HCT116 (cell line): ENCODE results near the gene NCBP2. TPM values are rescaled to one million over a fixed set of nuclear protein-coding genes. Genes with fewer than 3 reads are reported as not detected.

Experiments used
- ATAC-seq: fragments of 200-7000 bp; cut with Tn5 transposase; 2 replicates; pipeline ENCODE4 v1.9.1; 2020; ENCODE audit warnings: mild to moderate bottlenecking, moderate library complexity
- BruUV-seq: library from RNA; stranded (reverse); fragments of 400-500 nt; replicated peaks from 2 replicates; lab custom pipeline; 2021; lab: Mats Ljungman, UMichigan
- CTCF ChIA-PET: fragments of 300-600 bp; sonication (Branson Sonifier 250); formaldehyde crosslinking; loops from one replicate; lab custom pipeline; 2021; ENCODE audit warnings: antibody characterized with exemption; lab: Charles Lee
- POLR2A ChIA-PET: fragments of 300-600, 350-600 bp; sonication (Branson Sonifier 250); formaldehyde crosslinking; loops from one replicate; lab custom pipeline; 2021; ENCODE audit warnings: antibody characterized with exemption; lab: Charles Lee
- RAD21 ChIA-PET, 2 experiments: fragments of 300-600 bp; sonication (Branson Sonifier 250); formaldehyde crosslinking; loops; one replicate each; lab custom pipeline; 2023; ENCODE audit warnings: low total read pairs in 2 of 2; ENCODE audit not compliant: uncharacterized antibody in 2 of 2, unreplicated experiment in 2 of 2, low non-redundant PET in 1 of 2; lab: Charles Lee
- DNase-seq: peaks from one replicate; pipeline ENCODE4 v3.0.0-alpha.2; 2010; ENCODE audit warnings: low read depth, low spot score
- H2AFZ ChIP-seq: fragments of 200-600 bp; shearing (Covaris generic), sonication (generic); 2 replicates; pipeline ENCODE4 v1.6.1; 2017; ENCODE audit warnings: low read depth, mixed run types, mixed read lengths, antibody characterized with exemption, low read length; ENCODE audit not compliant: poor library complexity, severe bottlenecking
- H3K27ac ChIP-seq: 2 replicates; pipeline ENCODE4 v1.5.1; 2012; ENCODE audit warnings: low read depth, low read length
- H3K27me3 ChIP-seq: fragments of 200-600 bp; sonication (generic); 2 replicates; pipeline ENCODE4 v1.6.1; 2016; ENCODE audit warnings: mixed run types, low read length, mixed read lengths; ENCODE audit not compliant: insufficient read depth
- H3K36me3 ChIP-seq, 2 experiments: fragments of 200-500 bp in 1 of 2; fragments of 200-600 bp in 1 of 2; sonication (Bioruptor generic) in 1 of 2; sonication (generic) in 1 of 2; 2 replicates each; pipeline versions ENCODE4 v1.5.1 to v1.6.1; 2014 to 2016; ENCODE audit warnings: low read length in 2 of 2, inconsistent platforms in 1 of 2, mixed read lengths in 1 of 2, mixed run types in 1 of 2; ENCODE audit not compliant: insufficient read depth in 2 of 2, control insufficient read depth in 1 of 2
- H3K4me1 ChIP-seq, 2 experiments: fragments of 200-600 bp in 1 of 2; sonication (generic) in 1 of 2; 2 replicates each; pipeline versions ENCODE4 v1.5.1 to v1.6.1; 2012 to 2017; ENCODE audit warnings: low read length in 2 of 2, inconsistent platforms in 1 of 2, mild to moderate bottlenecking in 1 of 2, mixed read lengths in 1 of 2, mixed run types in 1 of 2, moderate library complexity in 1 of 2; ENCODE audit not compliant: insufficient read depth in 2 of 2, control insufficient read depth in 1 of 2
- H3K4me2 ChIP-seq: fragments of 200-600 bp; sonication (generic); 2 replicates; pipeline ENCODE4 v1.6.1; 2017; ENCODE audit warnings: mixed run types, low read length, mixed read lengths
- H3K4me3 ChIP-seq, 2 experiments: fragments of 200-600 bp in 1 of 2; sonication (generic) in 1 of 2; replicated peaks in 1 of 2; 2 replicates each; pipeline ENCODE4 v1.5.1; 2011 to 2016; ENCODE audit warnings: low read length in 2 of 2, control low read depth in 1 of 2, low read depth in 1 of 2, mild to moderate bottlenecking in 1 of 2, mixed read lengths in 1 of 2, mixed run types in 1 of 2
- H3K79me2 ChIP-seq: fragments of 200-600 bp; sonication (generic); 2 replicates; pipeline ENCODE4 v1.6.1; 2017; ENCODE audit warnings: mild to moderate bottlenecking, mixed run types, low read length, moderate library complexity, mixed read lengths; ENCODE audit not compliant: insufficient read depth
- H3K9ac ChIP-seq: fragments of 200-600 bp; sonication (generic); 2 replicates; pipeline ENCODE4 v1.6.1; 2016; ENCODE audit warnings: low read length, mixed read lengths
- H3K9me2 ChIP-seq: fragments of 200-600 bp; sonication (generic), shearing (Covaris generic); 2 replicates; pipeline ENCODE4 v1.6.1; 2017; ENCODE audit warnings: mixed run types, mild to moderate bottlenecking, moderate library complexity; ENCODE audit not compliant: insufficient read depth
- H3K9me3 ChIP-seq, 2 experiments: fragments of 200-500 bp in 1 of 2; fragments of 200-600 bp in 1 of 2; sonication (Bioruptor generic) in 1 of 2; sonication (generic) in 1 of 2; 2 replicates each; pipeline ENCODE4 v1.6.1; 2014 to 2017; ENCODE audit warnings: low read length in 2 of 2, mixed read lengths in 2 of 2, inconsistent platforms in 1 of 2, low read depth in 1 of 2, mild to moderate bottlenecking in 1 of 2, mixed run types in 1 of 2, moderate library complexity in 1 of 2; ENCODE audit not compliant: control insufficient read depth in 1 of 2, insufficient read depth in 1 of 2
- H4K20me1 ChIP-seq: fragments of 200-600 bp; sonication (generic), shearing (Covaris generic); 2 replicates; pipeline ENCODE4 v1.6.1; 2017; ENCODE audit warnings: mixed run types, mild to moderate bottlenecking, moderate library complexity; ENCODE audit not compliant: insufficient read depth
- POLR2A ChIP-seq: IDR thresholded peaks from 2 replicates; pipeline ENCODE4 v1.7.0; 2011; ENCODE audit warnings: borderline replicate concordance; ENCODE audit not compliant: insufficient read depth, insufficient read length; ENCODE audit errors: extremely low read depth
- SRF ChIP-seq: IDR thresholded peaks from 2 replicates; pipeline ENCODE4 v1.6.1; 2012; ENCODE audit warnings: low read depth
- YY1 ChIP-seq: IDR thresholded peaks from 2 replicates; pipeline ENCODE4 v1.6.1; 2011; ENCODE audit warnings: low read length, low read depth, moderate library complexity, mild to moderate bottlenecking; ENCODE audit not compliant: insufficient replicate concordance; ENCODE audit errors: extremely low read depth
- intact Hi-C: fragments of 100-400 bp; cut with micrococcal nuclease; formaldehyde crosslinking; loops from 2 replicates; pipeline ENCODE4 v1.10.0; 2022
- total RNA-seq: library from RNA; stranded (reverse); gene quantifications from one replicate; pipeline ENCODE4 v1.2.1, GENCODE V29; 2021; ENCODE audit not compliant: unreplicated experiment
- TF ChIP-seq, protein P1 (sequence below): IDR thresholded peaks from 2 replicates; pipeline ENCODE4 v1.6.1; 2012; ENCODE audit warnings: low read depth

The NCBP2 gene
- total RNA-seq, 1 experiment from 2014 or later: 82.4 TPM

DNA sequence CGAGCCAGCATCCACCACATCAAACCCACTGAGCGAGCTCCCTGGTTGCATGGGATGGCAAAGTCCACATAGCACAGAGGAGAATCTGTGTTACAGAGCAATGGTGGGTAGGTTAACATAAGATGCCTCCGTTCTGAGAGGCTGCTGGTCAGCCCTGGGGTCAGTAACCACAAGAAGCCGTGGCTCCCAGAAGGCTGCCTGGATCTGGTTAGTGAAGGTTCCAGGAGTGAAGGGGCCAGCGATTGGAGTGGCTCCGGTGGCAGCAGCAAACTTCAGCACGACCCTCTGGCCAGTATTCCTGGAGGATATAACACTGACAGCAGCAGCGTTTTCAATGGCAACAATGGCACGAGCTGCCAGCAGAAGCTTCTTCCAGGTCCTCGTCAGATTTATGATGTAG, 44.7 kb upstream of the NCBP2 start:
- no peak overlapping the region for H3K9ac ChIP-seq
- no peaks in the 10 kb centered on the region for H3K79me2 ChIP-seq
- RAD21 ChIA-PET: no interaction called here
- BruUV-seq: no TSS peak
- H3K9me2 ChIP-seq: no peaks in the 10 kb centered on the region
- H3K9me3 ChIP-seq: 0 out of 4 replicates have a peak, but pooled peaks cover 0 to 3% of the 10 kb centered on the region in 2 experiments
- TF ChIP-seq, protein P1, sequence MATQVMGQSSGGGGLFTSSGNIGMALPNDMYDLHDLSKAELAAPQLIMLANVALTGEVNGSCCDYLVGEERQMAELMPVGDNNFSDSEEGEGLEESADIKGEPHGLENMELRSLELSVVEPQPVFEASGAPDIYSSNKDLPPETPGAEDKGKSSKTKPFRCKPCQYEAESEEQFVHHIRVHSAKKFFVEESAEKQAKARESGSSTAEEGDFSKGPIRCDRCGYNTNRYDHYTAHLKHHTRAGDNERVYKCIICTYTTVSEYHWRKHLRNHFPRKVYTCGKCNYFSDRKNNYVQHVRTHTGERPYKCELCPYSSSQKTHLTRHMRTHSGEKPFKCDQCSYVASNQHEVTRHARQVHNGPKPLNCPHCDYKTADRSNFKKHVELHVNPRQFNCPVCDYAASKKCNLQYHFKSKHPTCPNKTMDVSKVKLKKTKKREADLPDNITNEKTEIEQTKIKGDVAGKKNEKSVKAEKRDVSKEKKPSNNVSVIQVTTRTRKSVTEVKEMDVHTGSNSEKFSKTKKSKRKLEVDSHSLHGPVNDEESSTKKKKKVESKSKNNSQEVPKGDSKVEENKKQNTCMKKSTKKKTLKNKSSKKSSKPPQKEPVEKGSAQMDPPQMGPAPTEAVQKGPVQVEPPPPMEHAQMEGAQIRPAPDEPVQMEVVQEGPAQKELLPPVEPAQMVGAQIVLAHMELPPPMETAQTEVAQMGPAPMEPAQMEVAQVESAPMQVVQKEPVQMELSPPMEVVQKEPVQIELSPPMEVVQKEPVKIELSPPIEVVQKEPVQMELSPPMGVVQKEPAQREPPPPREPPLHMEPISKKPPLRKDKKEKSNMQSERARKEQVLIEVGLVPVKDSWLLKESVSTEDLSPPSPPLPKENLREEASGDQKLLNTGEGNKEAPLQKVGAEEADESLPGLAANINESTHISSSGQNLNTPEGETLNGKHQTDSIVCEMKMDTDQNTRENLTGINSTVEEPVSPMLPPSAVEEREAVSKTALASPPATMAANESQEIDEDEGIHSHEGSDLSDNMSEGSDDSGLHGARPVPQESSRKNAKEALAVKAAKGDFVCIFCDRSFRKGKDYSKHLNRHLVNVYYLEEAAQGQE: no peak
- no peak for TF ChIP-seq YY1
- no peak for TF ChIP-seq SRF
- no peak for TF ChIP-seq POLR2A
- TF ChIP-seq, all 23 proteins: peak for 0
- Histone ChIP-seq H2AFZ (no peak overlapping the region), H3K4me3 (no peak overlapping the region), H3K36me3 (no peaks in the 10 kb centered on the region), H3K4me1 (peaks cover 0 to 4% of the 10 kb centered on the region in 2 experiments; a peak in 1 of 4 replicates), H3K27me3 (no peaks in the 10 kb centered on the region), H3K27ac (no peak overlapping the region), H3K4me2 (no peak overlapping the region), H4K20me1 (no peaks in the 10 kb centered on the region)
- no peak for DNase-seq
- no peak for ATAC-seq
- ChIA-PET POLR2A (no interaction called here), CTCF (no interaction called here)
- intact Hi-C loops: no loop called here
